AG09309 (cell line): ENCODE measurements around the gene ZBTB33.

ENCODE experiments used
- DNase-seq: peaks from one replicate; pipeline ENCODE4 v3.0.0-alpha.2; 2010; ENCODE audit warnings: low read depth
- H3K4me3 ChIP-seq: 2 replicates; pipeline ENCODE4 v1.5.1; 2011; ENCODE audit warnings: mild to moderate bottlenecking, low read depth, low read length, moderate library complexity; ENCODE audit not compliant: control insufficient read depth
- CTCF ChIP-seq: IDR thresholded peaks from 2 replicates; pipeline ENCODE4 v1.5.1; 2011; ENCODE audit warnings: mild to moderate bottlenecking, low read depth, low read length, inconsistent platforms; ENCODE audit not compliant: insufficient read depth, control insufficient read depth; ENCODE audit errors: missing control alignments

ZBTB33 gene

DNA sequence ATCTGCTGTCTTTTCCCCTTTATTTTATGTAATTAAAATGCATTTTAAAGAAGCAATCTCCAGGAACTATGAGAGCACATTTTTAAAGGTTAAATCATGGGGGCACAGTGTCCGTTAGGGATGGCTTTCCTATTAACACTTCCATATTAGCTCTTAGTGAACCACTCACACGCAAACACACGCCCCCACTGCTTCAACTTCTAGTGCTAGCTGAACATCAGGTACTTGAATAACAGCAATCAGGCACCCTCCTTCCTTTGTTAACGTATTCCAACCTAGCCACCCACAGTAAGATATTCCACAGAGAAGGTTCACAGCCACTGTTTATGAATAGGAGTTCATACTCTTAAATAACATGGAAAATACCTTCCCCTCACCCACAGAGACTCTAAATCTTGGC lies 51.3 kb downstream of the ZBTB33 start:
- H3K4me3 ChIP-seq: no peak overlapping the region
- no peak for DNase-seq
- TF ChIP-seq CTCF: no peak

DNA sequence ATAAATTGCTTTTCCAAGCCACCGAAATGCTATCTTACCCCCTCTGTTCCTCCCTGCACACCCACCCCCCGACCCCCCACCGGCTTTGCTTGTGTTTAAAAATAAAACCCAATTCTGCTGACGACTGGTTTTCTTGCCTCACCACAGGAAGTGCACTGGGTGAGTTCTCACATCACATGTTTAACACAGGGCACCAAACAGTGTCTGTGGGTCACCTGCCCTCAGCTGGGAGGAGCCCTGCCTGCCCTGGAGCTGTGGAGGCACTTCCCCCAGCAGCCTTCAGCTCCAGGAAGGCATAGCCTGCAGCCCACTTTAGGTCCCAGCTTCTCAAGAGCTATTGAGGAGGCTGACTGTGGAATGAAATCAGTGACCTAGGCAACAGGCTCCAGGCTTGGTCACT lies 51.8 kb downstream of the ZBTB33 start:
- no peak overlapping the region for H3K4me3 ChIP-seq
- DNase-seq: no peak

GRCh38 chrX:120304256-120304655 lies 53.6 kb downstream of the ZBTB33 start:
- H3K4me3 ChIP-seq: no peak overlapping the region
- TF ChIP-seq CTCF: no peak
- DNase-seq: no peak

More for the DNA sequence above, 51.8 kb downstream of the ZBTB33 start:
- no peak for TF ChIP-seq CTCF

DNA sequence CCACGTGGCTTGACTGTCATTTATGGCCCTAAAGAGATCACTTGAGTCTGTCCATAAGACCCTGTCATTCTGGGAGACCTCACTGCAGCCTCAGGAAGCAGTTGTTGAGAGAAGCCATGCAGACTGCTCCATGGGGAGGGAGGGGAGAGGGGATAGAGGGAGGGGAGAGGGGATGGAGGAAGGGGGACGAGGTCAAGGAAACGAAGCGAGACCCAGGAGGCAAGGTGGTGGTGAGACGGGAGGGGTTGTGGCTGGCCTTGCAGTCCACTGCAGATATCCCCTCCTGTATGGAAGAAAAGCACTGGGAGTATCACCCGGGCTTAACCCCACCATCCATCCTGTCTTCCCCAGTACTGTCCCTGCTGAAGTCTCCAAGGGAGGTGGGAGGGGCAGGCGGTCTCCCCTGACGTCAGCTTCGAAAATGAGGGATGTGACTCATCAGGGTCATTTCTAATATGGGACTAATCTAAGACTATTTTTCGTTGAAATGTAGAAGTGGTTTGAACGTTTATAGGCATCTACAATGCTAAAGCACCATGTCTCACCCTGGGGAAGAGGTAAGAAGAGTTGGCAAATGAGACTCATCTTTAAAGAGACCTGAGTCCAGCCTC lies 55.0 kb downstream of the ZBTB33 start:
- no peak for TF ChIP-seq CTCF
- no peak overlapping the region for H3K4me3 ChIP-seq
- no peak for DNase-seq

DNA sequence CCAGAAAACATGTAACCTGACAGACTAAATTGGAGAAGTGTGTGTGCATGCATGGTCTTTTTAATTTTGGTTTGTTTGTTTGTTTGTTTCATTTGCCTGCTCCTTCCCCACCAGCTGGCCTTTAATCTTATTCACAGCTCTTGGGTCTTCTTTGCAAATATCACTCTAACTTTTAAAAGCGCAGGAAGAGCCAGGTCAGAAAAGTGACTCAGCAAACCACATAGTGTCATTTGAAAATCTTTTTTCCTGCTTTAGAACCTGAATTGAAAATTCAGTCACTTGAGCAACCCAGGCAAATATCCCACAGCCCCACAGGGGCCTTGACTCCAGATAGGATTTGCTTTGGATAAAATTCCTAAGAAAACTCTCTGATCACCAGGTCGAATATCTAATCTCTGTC lies 56.0 kb downstream of the ZBTB33 start:
- H3K4me3 ChIP-seq: no peak overlapping the region
- TF ChIP-seq CTCF: no peak
- no peak for DNase-seq
